GM23338 (cell line): Measurements from ENCODE around the gene ACAD11. TPM values are rescaled to one million over a fixed set of nuclear protein-coding genes. Genes with fewer than 3 reads are reported as not detected.

Experiments
- ATAC-seq: fragments of 200-7000 bp; cut with Tn5 transposase; 3 replicates; pipeline ENCODE4 v1.9.1; 2020
- DNase-seq: peaks from one replicate; pipeline ENCODE4 v3.0.0-alpha.2; 2015; ENCODE audit warnings: low spot score
- H2AFZ ChIP-seq: fragments of 200-600 bp; sonication (generic); 2 replicates; pipeline ENCODE4 v1.8.0; 2016; ENCODE audit warnings: antibody characterized with exemption, mild to moderate bottlenecking, moderate library complexity
- H3F3A ChIP-seq: fragments of 200-600 bp; sonication (generic); replicated peaks from 2 replicates; pipeline ENCODE4 v1.8.0; 2017; ENCODE audit warnings: antibody characterized with exemption, mixed run types, low read depth
- H3K27ac ChIP-seq: fragments of 200-600 bp; sonication (generic); 2 replicates; pipeline ENCODE4 v1.6.1; 2016; ENCODE audit warnings: low read depth
- H3K27me3 ChIP-seq: fragments of 200-600 bp; sonication (generic); 2 replicates; pipeline ENCODE4 v1.8.0; 2016; ENCODE audit warnings: mild to moderate bottlenecking, mixed run types, moderate library complexity; ENCODE audit not compliant: insufficient read depth
- H3K36me3 ChIP-seq: fragments of 200-600 bp; sonication (generic); 2 replicates; pipeline ENCODE4 v1.8.0; 2016; ENCODE audit warnings: mild to moderate bottlenecking; ENCODE audit not compliant: insufficient read depth
- H3K4me1 ChIP-seq: fragments of 200-600 bp; sonication (generic); 2 replicates; pipeline ENCODE4 v1.8.0; 2016; ENCODE audit warnings: mild to moderate bottlenecking, moderate library complexity; ENCODE audit not compliant: insufficient read depth
- H3K4me2 ChIP-seq: fragments of 200-600 bp; sonication (generic); 2 replicates; pipeline ENCODE4 v1.7.1; 2017; ENCODE audit warnings: mixed run types
- H3K4me3 ChIP-seq: fragments of 200-600 bp; sonication (generic); 2 replicates; pipeline ENCODE4 v1.6.1; 2016; ENCODE audit warnings: mixed run types
- H3K79me2 ChIP-seq: fragments of 200-600 bp; sonication (generic); replicated peaks from 2 replicates; pipeline ENCODE4 v1.8.0; 2017; ENCODE audit warnings: mild to moderate bottlenecking; ENCODE audit not compliant: insufficient read depth
- H3K9me2 ChIP-seq: fragments of 200-600 bp; sonication (generic); 2 replicates; pipeline ENCODE4 v1.8.0; 2017; ENCODE audit not compliant: insufficient read depth
- H4K20me1 ChIP-seq: fragments of 200-600 bp; sonication (generic); replicated peaks from 2 replicates; pipeline ENCODE4 v1.8.0; 2017; ENCODE audit warnings: mild to moderate bottlenecking; ENCODE audit not compliant: insufficient read depth
- H3K27ac Mint-ChIP-seq: 2 replicates; pipeline ENCODE4 v1.8.0; 2020; ENCODE audit warnings: inconsistent platforms, mild to moderate bottlenecking, moderate library complexity, mixed read lengths
- H3K27me3 Mint-ChIP-seq: 3 replicates; pipeline ENCODE4 v1.8.0; 2022; ENCODE audit warnings: low read depth, mild to moderate bottlenecking, moderate library complexity, mixed read lengths, inconsistent platforms; ENCODE audit not compliant: insufficient read depth, poor library complexity
- H3K36me3 Mint-ChIP-seq: 3 replicates; pipeline ENCODE4 v1.8.0; 2021; ENCODE audit warnings: low read depth, mild to moderate bottlenecking, inconsistent platforms, moderate library complexity, mixed read lengths
- H3K4me1 Mint-ChIP-seq: 3 replicates; pipeline ENCODE4 v1.8.0; 2020; ENCODE audit warnings: mild to moderate bottlenecking, inconsistent platforms, mixed read lengths
- H3K4me3 Mint-ChIP-seq: 3 replicates; pipeline ENCODE4 v1.8.0; 2021; ENCODE audit warnings: moderate library complexity, mild to moderate bottlenecking, inconsistent platforms, mixed read lengths
- H3K9me3 Mint-ChIP-seq: 3 replicates; pipeline ENCODE4 v1.8.0; 2020; ENCODE audit warnings: moderate library complexity, mild to moderate bottlenecking, inconsistent platforms, mixed read lengths
- CREB1 ChIP-seq: fragments of 250-450 bp; sonication (Bioruptor Pico); IDR thresholded peaks from 2 replicates; pipeline ENCODE4 v1.5.0; 2020; ENCODE audit warnings: low read depth, mild to moderate bottlenecking, moderate library complexity
- EZH2 ChIP-seq: fragments of 200-600 bp; sonication (generic); IDR thresholded peaks from one replicate; pipeline ENCODE4 v1.8.0; 2017; ENCODE audit warnings: antibody characterized with exemption, mild to moderate bottlenecking, low read depth; ENCODE audit not compliant: unreplicated experiment
- JUNB ChIP-seq: IDR thresholded peaks from one replicate; pipeline ENCODE4 v1.6.1; 2016; ENCODE audit warnings: antibody characterized with exemption; ENCODE audit not compliant: unreplicated experiment
- POLR2AphosphoS5 ChIP-seq: IDR thresholded peaks from 2 replicates; pipeline ENCODE4 v1.6.1; 2016; ENCODE audit warnings: antibody characterized with exemption, low read depth
- REST ChIP-seq: IDR thresholded peaks from one replicate; pipeline ENCODE4 v1.6.1; 2018; ENCODE audit warnings: antibody characterized with exemption; ENCODE audit not compliant: unreplicated experiment
- ZNF114 ChIP-seq: fragments of 250-450 bp; sonication (Bioruptor Pico); IDR thresholded peaks from 2 replicates; pipeline ENCODE4 v1.5.0; 2020; ENCODE audit warnings: mild to moderate bottlenecking, moderate library complexity
- ZNF331 ChIP-seq: fragments of 250-450 bp; sonication (Bioruptor Pico); IDR thresholded peaks from 2 replicates; pipeline ENCODE4 v1.5.0; 2020; ENCODE audit warnings: low read depth, mild to moderate bottlenecking, moderate library complexity
- long read RNA-seq: library from polyadenylated mRNA; unstranded; transcript quantifications from one replicate; pipeline ENCODE4 v2.0.0, GENCODE V29; 2020; ENCODE audit not compliant: unreplicated experiment
- polyA plus RNA-seq: library from polyadenylated mRNA; unstranded; fragments of >200 nt; fragmentation: Nextera tagmentation; extraction: Ambion mirVana; gene quantifications from 2 replicates; pipeline ENCODE4 v1.2.1, GENCODE V29; 2016
- total RNA-seq: library from RNA; depleted of rRNA; stranded (reverse); fragments of >200 nt; shearing (Covaris generic); gene quantifications from 2 replicates; pipeline ENCODE4 v1.2.3, GENCODE V29; 2014; rRNA removed
- TF ChIP-seq, protein P1 (sequence below), 2 experiments: fragments of 200-600 bp in 1 of 2; sonication (generic) in 1 of 2; conservative IDR thresholded peaks; 2 replicates each; pipeline versions ENCODE4 v1.5.1 to v1.6.1; 2016 to 2017; ENCODE audit warnings: antibody characterized with exemption in 2 of 2, low read depth in 2 of 2, mild to moderate bottlenecking in 2 of 2, moderate library complexity in 1 of 2

ACAD11 gene, protein sequence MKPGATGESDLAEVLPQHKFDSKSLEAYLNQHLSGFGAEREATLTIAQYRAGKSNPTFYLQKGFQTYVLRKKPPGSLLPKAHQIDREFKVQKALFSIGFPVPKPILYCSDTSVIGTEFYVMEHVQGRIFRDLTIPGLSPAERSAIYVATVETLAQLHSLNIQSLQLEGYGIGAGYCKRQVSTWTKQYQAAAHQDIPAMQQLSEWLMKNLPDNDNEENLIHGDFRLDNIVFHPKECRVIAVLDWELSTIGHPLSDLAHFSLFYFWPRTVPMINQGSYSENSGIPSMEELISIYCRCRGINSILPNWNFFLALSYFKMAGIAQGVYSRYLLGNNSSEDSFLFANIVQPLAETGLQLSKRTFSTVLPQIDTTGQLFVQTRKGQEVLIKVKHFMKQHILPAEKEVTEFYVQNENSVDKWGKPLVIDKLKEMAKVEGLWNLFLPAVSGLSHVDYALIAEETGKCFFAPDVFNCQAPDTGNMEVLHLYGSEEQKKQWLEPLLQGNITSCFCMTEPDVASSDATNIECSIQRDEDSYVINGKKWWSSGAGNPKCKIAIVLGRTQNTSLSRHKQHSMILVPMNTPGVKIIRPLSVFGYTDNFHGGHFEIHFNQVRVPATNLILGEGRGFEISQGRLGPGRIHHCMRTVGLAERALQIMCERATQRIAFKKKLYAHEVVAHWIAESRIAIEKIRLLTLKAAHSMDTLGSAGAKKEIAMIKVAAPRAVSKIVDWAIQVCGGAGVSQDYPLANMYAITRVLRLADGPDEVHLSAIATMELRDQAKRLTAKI
- total RNA-seq, result 10.8 and 17.1 TPM in 2 replicates
- 8.8 and 11.4 TPM in 2 replicates for polyA plus RNA-seq
- long read RNA-seq, full-length matches to known transcripts, result 9 of 10 reads
- long read RNA-seq, partial matches to known transcripts, result 0 of 10 reads
- long read RNA-seq, other reads (novel, unspliced or antisense), result 1 of 10 reads

GRCh38 chr3:132659365-132660051 lies at the start of gene ACAD11:
Gene ACAD11, minus strand, starts transcription at chr3:132659809. Its CDS starts 58 bp downstream, at chr3:132659751.
- H3K4me1 Mint-ChIP-seq, result peaks cover 12% of the 10 kb centered on the region; the same call in 2 of the 3 replicates
- Histone ChIP-seq H3K27ac (peak within 1 kb of the TSS; percentile 73), H3K9me2 (no peaks in the 10 kb centered on the region), H4K20me1 (no peaks in the 10 kb centered on the region), H3K36me3 (no peaks in the 10 kb centered on the region), H3F3A (no peaks in the 10 kb centered on the region), H3K4me2 (peak within 1 kb of the TSS; percentile 94), H3K4me3 (peak within 1 kb of the TSS; percentile 89), H3K4me1 (no peaks in the 10 kb centered on the region; the same call in 1 of the 2 replicates), H3K27me3 (no peaks in the 10 kb centered on the region), H3K79me2 (peaks cover 38% of the 10 kb centered on the region), H2AFZ (peak within 1 kb of the TSS; percentile 98)
- peak; percentile 84 for ATAC-seq
- peak; percentile 75 for DNase-seq
- no peaks in the 10 kb centered on the region for H3K27me3 Mint-ChIP-seq
- TF ChIP-seq EZH2 (no peak), ZNF331 (CRISPR knock-in tag) (no peak), REST (no peak), CREB1 (CRISPR knock-in tag) (no peak), JUNB (no peak), ZNF114 (CRISPR knock-in tag) (no peak), POLR2AphosphoS5 (peak; percentile 57; the same call in 1 of the 2 replicates)
- TF ChIP-seq, protein P1, sequence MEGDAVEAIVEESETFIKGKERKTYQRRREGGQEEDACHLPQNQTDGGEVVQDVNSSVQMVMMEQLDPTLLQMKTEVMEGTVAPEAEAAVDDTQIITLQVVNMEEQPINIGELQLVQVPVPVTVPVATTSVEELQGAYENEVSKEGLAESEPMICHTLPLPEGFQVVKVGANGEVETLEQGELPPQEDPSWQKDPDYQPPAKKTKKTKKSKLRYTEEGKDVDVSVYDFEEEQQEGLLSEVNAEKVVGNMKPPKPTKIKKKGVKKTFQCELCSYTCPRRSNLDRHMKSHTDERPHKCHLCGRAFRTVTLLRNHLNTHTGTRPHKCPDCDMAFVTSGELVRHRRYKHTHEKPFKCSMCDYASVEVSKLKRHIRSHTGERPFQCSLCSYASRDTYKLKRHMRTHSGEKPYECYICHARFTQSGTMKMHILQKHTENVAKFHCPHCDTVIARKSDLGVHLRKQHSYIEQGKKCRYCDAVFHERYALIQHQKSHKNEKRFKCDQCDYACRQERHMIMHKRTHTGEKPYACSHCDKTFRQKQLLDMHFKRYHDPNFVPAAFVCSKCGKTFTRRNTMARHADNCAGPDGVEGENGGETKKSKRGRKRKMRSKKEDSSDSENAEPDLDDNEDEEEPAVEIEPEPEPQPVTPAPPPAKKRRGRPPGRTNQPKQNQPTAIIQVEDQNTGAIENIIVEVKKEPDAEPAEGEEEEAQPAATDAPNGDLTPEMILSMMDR (conservative IDR thresholded peaks at IDR 0.05; ENCODE audit: low read depth in 2 of 2), result peak; percentile 55 to 57
- no peaks in the 10 kb centered on the region for H3K9me3 Mint-ChIP-seq
- peak within 1 kb of the TSS; percentile 98 for H3K4me3 Mint-ChIP-seq
- peak within 1 kb of the TSS; percentile 95 for H3K27ac Mint-ChIP-seq
- H3K36me3 Mint-ChIP-seq, result no peaks in the 10 kb centered on the region
